ENCODE data around the gene MRPL38. TPM values are rescaled to one million over a fixed set of nuclear protein-coding genes. Genes with fewer than 3 reads are reported as not detected.

The MRPL38 gene
- total RNA-seq, 1 donor: 36.6 TPM

DNA sequence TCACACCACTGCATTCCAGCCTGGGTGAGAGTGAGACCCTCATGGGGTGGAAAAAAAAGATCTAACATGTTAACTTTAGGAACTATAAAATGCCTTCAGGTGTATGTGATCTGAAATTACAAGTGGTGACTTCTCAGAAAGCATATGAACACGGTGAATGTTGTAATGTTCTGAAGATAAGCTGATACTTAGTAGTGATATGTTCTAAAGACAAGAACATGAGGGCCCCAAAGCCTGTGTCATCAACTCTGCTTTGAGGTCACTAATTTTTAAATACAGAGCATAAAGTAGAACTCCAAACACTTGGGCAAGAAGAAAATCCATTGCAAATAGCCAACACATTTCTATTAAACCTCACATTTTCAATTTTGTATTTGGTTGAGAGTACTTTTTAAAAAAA lies 38.8 kb upstream of the MRPL38 start:
- DNase-seq (ENCODE audit: insufficient read length, low spot score, missing footprints): no peak
- Histone ChIP-seq H3K4me1 (ENCODE audit: insufficient read depth, low read length) (peaks cover 3% of the 10 kb centered on the region), H3K79me2 (ENCODE audit: insufficient read depth, low read length) (peaks cover 5% of the 10 kb centered on the region), H3K36me3 (ENCODE audit: insufficient read depth, low read length) (peaks cover 29% of the 10 kb centered on the region), H4K20me1 (ENCODE audit: insufficient read depth, low read length) (no peaks in the 10 kb centered on the region), H3K4me3 (ENCODE audit: insufficient read depth, low read length) (no peak overlapping the region), H3K9me3 (ENCODE audit: low read depth, low read length) (no peaks in the 10 kb centered on the region), H2AFZ (ENCODE audit: low read length) (no peak overlapping the region), H3K27me3 (ENCODE audit: insufficient read depth, low read length) (no peaks in the 10 kb centered on the region), H3K4me2 (ENCODE audit: insufficient read depth, low read length) (no peak overlapping the region), H3K27ac (ENCODE audit: low read depth, low read length) (no peak overlapping the region)
- no peak for TF ChIP-seq CTCF (IDR thresholded peaks at IDR 0.05; ENCODE audit: extremely low read depth, low read depth, low read length)

GRCh38 chr17:75942473-75942872 lies 37.8 kb upstream of the MRPL38 start:
- no peaks in the 10 kb centered on the region for H4K20me1 ChIP-seq (ENCODE audit: insufficient read depth, low read length)
- H3K9me3 ChIP-seq (ENCODE audit: low read depth, low read length): no peaks in the 10 kb centered on the region
- H3K27me3 ChIP-seq (ENCODE audit: insufficient read depth, low read length): no peaks in the 10 kb centered on the region
- TF ChIP-seq CTCF (IDR thresholded peaks at IDR 0.05; ENCODE audit: extremely low read depth, low read depth, low read length): no peak
- H3K4me1 ChIP-seq (ENCODE audit: insufficient read depth, low read length): peaks cover 3% of the 10 kb centered on the region
- H3K36me3 ChIP-seq (ENCODE audit: insufficient read depth, low read length): peaks cover 20% of the 10 kb centered on the region
- DNase-seq (ENCODE audit: insufficient read length, low spot score, missing footprints): no peak
- no peak overlapping the region for H3K4me3 ChIP-seq (ENCODE audit: insufficient read depth, low read length)
- H3K27ac ChIP-seq (ENCODE audit: low read depth, low read length): no peak overlapping the region
- H3K4me2 ChIP-seq (ENCODE audit: insufficient read depth, low read length): no peak overlapping the region
- H3K79me2 ChIP-seq (ENCODE audit: insufficient read depth, low read length): peaks cover 5% of the 10 kb centered on the region
- no peak overlapping the region for H2AFZ ChIP-seq (ENCODE audit: low read length)

DNA sequence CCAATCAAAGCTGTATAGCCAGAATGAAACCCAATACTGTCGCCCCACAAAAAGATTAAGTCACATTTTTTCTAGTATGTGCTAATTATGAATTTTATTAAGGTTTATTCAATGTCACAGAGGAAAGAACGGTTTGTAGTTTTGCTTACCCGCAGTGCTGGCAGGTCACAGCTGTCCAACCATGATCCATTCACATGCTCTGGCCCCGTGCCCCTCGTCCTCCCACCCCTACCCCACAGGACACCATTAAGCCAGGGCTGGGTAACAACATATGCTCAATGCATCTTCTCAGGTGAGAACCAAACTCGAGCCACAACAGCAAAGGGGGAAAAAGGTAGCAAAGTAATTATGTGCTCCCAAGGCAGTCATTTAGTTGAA lies 36.7 kb upstream of the MRPL38 start:
- peak overlapping the region; percentile 73 for H2AFZ ChIP-seq (ENCODE audit: low read length)
- peaks cover 5% of the 10 kb centered on the region for H3K79me2 ChIP-seq (ENCODE audit: insufficient read depth, low read length)
- peak overlapping the region; percentile 97 for H3K4me3 ChIP-seq (ENCODE audit: insufficient read depth, low read length)
- no peaks in the 10 kb centered on the region for H4K20me1 ChIP-seq (ENCODE audit: insufficient read depth, low read length)
- no peak for TF ChIP-seq CTCF (IDR thresholded peaks at IDR 0.05; ENCODE audit: extremely low read depth, low read depth, low read length)
- DNase-seq (ENCODE audit: insufficient read length, low spot score, missing footprints): no peak
- H3K27ac ChIP-seq (ENCODE audit: low read depth, low read length): peak overlapping the region; percentile 58
- H3K4me1 ChIP-seq (ENCODE audit: insufficient read depth, low read length): peaks cover 3% of the 10 kb centered on the region
- no peaks in the 10 kb centered on the region for H3K9me3 ChIP-seq (ENCODE audit: low read depth, low read length)
- peaks cover 13% of the 10 kb centered on the region for H3K36me3 ChIP-seq (ENCODE audit: insufficient read depth, low read length)
- H3K27me3 ChIP-seq (ENCODE audit: insufficient read depth, low read length): no peaks in the 10 kb centered on the region
- peak overlapping the region; percentile 90 for H3K4me2 ChIP-seq (ENCODE audit: insufficient read depth, low read length)

DNA sequence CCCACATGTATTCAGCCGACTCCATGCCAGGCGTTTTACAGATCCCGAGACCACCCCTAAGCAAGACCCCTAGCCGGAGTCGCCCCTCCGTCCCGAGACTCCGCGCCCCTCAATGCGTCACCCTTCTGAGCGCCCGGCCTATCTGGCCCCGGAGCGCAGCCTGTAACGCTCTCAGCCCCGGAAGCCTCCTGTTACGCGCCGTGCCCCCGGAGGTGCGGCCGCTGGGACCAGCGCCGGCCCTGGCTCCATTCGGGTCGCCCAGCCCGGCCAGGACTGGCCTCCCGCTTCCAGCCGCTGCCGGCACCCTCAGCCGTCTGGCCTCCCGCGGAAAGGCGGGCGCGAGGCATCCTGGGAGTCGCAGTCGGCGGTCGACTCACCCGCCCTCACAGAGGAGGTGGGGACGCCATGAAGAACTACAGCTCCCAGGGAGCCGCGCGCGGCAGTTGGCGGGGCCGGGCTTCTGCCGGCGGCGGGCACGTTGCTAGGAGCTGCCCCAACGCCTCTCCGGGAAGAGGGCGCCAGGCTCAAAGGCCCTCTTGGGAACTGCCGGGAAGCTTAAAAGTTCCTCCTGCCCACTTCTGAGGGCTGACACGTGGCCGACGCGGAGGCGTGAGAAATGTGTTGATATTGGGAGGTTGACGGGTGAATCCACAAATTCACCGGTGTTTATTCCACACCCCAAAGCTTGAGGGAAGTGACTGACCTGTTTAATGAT lies 36.2 kb upstream of the MRPL38 start, which contains the start of gene FBF1:
Gene FBF1 (minus strand): TSS at position 316 of the 715 bp plus-strand sequence. CDS start 2,893 bp downstream, outside the sequence.
- DNase-seq (ENCODE audit: insufficient read length, low spot score, missing footprints): peak; percentile 99
- H3K9me3 ChIP-seq (ENCODE audit: low read depth, low read length): no peaks in the 10 kb centered on the region
- H3K36me3 ChIP-seq (ENCODE audit: insufficient read depth, low read length): peaks cover 10% of the 10 kb centered on the region
- H3K4me1 ChIP-seq (ENCODE audit: insufficient read depth, low read length): peaks cover 3% of the 10 kb centered on the region
- H2AFZ ChIP-seq (ENCODE audit: low read length): peak within 1 kb of the TSS; percentile 96
- peak within 1 kb of the TSS; percentile 90 for H3K4me2 ChIP-seq (ENCODE audit: insufficient read depth, low read length)
- H3K4me3 ChIP-seq (ENCODE audit: insufficient read depth, low read length): peak within 1 kb of the TSS; percentile 97
- no peaks in the 10 kb centered on the region for H3K27me3 ChIP-seq (ENCODE audit: insufficient read depth, low read length)
- H3K79me2 ChIP-seq (ENCODE audit: insufficient read depth, low read length): peaks cover 5% of the 10 kb centered on the region
- TF ChIP-seq CTCF (IDR thresholded peaks at IDR 0.05; ENCODE audit: extremely low read depth, low read depth, low read length): no peak
- H4K20me1 ChIP-seq (ENCODE audit: insufficient read depth, low read length): no peaks in the 10 kb centered on the region
- peak within 1 kb of the TSS; percentile 84 for H3K27ac ChIP-seq (ENCODE audit: low read depth, low read length)

Data from osteoblast (primary cell).